ENCODE data around the gene PTPRN2. TPM values are rescaled to one million over a fixed set of nuclear protein-coding genes. Genes with fewer than 3 reads are reported as not detected.
"Not testable (repeated sequence)": the region's sequence is repeated elsewhere in the genome, so short reads cannot be mapped to it uniquely, and the experiment has no call there.

PTPRN2 gene
- under 1 TPM; 0.78 to 0.99 TPM for total RNA-seq
- 1 to 10 TPM in 2 of 3 donors, under 1 TPM in 1; 0.69 to 1.5 (median 1.4) TPM for polyA plus RNA-seq
- total RNA-seq, result 0.59 to 3.4 (median 1.5) reads per million in 6 experiments

DNA sequence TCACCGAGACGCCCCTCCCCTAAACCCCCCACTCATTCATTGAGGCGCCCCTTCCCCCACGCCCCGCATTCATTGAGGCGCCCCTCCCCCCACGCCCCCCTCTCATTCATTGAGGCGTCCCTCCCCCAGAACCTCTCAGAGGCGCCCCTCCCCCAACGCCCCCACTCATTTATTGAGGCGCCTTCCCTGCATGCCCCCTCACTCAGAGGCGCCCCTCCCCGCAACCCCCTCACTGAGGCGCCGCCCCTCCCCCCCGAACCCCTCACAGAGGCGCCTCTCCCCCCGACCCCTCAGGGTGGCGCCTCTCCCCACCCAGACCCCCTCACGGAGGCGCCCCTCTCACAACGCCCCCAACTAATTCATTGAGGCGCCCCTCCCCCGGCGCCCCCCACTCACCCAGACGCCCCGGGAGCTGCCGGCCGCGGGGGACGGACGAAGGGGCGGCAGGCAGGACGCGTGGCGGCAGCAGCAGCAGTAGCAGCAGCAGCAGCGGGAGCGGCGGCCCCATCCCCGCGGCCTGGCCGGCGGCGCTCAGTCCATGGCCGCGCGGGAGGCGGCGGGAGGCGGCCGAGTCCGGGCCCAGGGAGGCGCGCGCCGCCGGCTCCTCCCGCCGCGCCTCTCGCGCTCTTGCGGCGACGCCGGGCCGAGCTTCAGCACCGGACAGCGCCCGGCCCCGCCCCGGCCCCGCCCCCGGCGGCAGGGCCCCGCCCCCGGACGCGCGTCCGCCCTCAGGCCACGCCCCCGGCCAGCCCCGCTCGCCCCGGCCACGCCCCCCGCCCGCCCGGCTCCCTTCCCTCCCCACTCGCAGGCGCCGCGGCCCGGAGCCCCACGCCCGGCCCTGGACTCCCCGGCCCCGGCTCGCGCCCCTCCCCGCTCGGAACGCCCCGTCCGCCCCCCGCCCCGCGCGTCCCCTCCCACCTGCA, at the start of gene PTPRN2:
Gene PTPRN2 (minus strand): TSS at position 662 of the 923 bp plus-strand sequence.
- peaks cover 29 to 59% (median 45%) of the 10 kb centered on the region in 5 donors for H3K27me3 Mint-ChIP-seq
- POLR2A ChIA-PET, result no interaction called here
- H3K9me3 Mint-ChIP-seq, result peaks cover 0 to 10% (median 0%) of the 10 kb centered on the region in 9 donors
- H3K4me1 Mint-ChIP-seq, result peaks cover 6 to 15% (median 12%) of the 10 kb centered on the region in 4 donors
- peak; percentile 77 for ATAC-seq
- no peak within 1 kb of the TSS for H3K27ac Mint-ChIP-seq
- DNase-seq, result peak in 8 of 10 donors; percentile 27 to 69 (median 41)
- H3K36me3 Mint-ChIP-seq, result peaks cover 0 to 3% (median 2%) of the 10 kb centered on the region in 3 donors
- H3K4me3 Mint-ChIP-seq, result peak within 1 kb of the TSS; percentile 28 to 83 (median 68)

DNA sequence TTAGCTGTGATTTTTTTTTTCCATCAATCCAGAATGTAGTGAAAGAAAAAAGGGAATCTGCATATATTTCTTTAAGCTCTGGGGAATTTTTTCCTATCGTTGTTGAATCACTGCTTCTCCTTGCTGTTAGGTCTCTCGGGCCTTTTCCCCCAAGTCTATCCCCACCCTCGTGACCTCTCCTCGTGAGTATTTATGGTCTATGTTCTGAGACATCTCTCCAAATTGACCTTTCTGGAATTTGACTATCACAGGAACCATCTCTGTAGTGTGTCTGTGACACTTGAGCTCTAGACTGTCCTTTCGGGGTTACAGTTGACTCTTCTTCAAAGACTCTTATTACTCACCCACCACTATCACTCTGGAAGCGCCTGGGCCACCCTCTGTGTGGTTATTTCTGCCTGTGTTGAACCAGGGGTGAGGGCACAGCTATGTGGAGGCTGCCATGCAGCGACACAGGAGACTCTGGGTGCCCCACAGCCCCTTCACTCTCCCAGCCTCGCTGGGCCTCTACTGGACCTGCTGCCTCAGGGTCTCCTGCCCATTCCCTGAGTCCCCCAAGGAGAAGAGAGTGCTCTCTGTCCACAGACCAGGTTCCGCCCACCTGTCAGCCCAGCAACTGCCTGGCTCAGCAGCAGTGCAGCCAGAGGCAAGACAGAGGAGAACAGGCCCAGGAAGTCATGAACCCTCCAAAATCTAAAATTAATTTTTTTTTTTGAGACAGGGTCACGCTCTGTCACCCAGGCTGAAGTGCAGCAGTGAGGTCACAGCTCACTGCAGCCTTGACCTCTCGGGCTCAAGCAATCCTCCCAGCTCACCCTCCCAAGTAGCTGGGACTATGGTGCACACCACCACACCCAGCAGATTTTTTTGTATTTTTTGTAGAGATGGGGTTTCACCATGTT, 45.7 kb upstream of the PTPRN2 start:
- peaks cover 0 to 5% (median 0%) of the 10 kb centered on the region in 4 donors for H3K4me1 Mint-ChIP-seq
- H3K27ac Mint-ChIP-seq, result no peak overlapping the region
- H3K36me3 Mint-ChIP-seq, result peaks cover 0 to 13% (median 8%) of the 10 kb centered on the region in 3 donors
- ATAC-seq (no peak), DNase-seq (no peak)
- POLR2A ChIA-PET, result interaction anchor here (0.6 kb wide), 1 partner anchor 62 kb away, joined by 3 read pairs; no protein-coding TSS in a partner anchor
- no peaks in the 10 kb centered on the region for H3K27me3 Mint-ChIP-seq
- H3K4me3 Mint-ChIP-seq, result no peak overlapping the region
- no peaks in the 10 kb centered on the region for H3K9me3 Mint-ChIP-seq

DNA sequence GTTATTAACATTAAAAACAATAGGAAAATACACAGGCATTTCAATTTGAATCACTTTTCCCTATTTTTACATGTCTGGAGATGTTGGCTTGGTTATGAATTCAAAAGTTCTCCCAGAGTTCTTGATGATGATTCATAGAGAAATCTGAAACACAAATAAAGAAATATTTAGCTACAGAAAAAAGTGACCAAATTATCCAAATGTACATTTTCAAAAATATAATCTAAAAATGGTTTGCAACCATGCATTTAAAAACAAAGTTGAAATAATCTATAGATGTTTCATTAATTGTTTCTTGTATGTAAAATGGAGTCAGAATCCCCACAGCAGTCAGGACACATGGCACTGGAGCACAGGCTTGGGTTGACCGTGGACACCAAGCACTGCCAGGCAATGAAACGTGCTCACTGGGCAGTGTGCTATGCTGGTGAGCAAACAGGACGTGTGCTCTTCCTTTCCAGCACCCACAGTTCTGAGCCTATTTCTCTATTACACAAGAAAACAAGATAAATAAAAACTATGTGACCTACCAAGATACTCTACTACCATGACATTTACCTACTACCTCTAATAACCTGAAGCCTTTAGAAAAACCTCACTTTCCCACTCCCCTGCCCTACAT, 44.1 kb upstream of the PTPRN2 start:
- H3K27me3 Mint-ChIP-seq, result no peaks in the 10 kb centered on the region
- peaks cover 0 to 13% (median 7%) of the 10 kb centered on the region in 3 donors for H3K36me3 Mint-ChIP-seq
- no peak for ATAC-seq
- no peak for DNase-seq
- H3K4me3 Mint-ChIP-seq, result no peak overlapping the region
- POLR2A ChIA-PET, result no interaction called here
- no peaks in the 10 kb centered on the region for H3K9me3 Mint-ChIP-seq
- H3K4me1 Mint-ChIP-seq, result peaks cover 0 to 5% (median 0%) of the 10 kb centered on the region in 4 donors
- no peak overlapping the region for H3K27ac Mint-ChIP-seq

DNA sequence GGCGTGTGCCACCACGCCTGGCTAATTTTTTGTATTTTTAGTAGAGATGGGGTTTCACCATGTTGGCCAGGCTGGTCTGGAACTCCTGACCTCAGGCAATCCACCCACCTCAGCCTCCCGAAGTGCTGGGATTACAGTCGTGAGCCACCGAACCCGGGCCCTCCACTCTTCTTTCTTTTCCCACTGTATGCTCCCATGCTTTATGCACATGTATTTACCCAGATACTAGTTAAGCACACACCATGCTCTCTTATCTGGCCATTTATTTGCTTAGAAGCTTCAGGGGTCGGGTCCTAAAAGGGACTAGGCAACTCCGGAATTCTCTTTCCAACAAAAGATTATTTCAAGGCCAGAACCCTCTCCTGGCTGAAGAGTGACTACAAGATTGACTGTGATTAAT, 38.7 kb upstream of the PTPRN2 start:
- DNase-seq, H3K4me3 Mint-ChIP-seq, POLR2A ChIA-PET: not testable (repeated sequence)

DNA sequence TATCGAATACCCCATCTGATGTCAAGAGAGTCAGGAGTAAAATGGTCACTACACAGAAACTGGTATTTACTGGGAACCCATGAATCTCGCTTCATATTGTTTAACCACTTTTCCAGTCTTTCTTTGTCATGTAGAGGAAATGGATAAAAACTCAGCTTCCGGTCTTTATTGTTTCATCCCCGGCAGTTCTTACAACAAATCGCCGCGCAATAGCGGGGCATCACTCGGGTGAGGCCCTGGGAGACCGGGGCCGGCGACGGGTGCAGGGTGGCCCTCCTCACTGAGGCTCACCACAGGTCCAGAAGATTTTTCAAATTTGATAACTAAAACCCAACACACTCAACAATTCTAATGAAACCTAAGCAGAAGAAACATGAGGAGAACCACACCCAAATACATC, 35.6 kb upstream of the PTPRN2 start:
- Mint-ChIP-seq H3K9me3 (no peaks in the 10 kb centered on the region), H3K4me1 (no peaks in the 10 kb centered on the region), H3K27ac (no peak overlapping the region), H3K4me3 (no peak overlapping the region), H3K36me3 (peaks cover 0 to 9% (median 2%) of the 10 kb centered on the region in 3 donors), H3K27me3 (no peaks in the 10 kb centered on the region)
- no peak for DNase-seq
- ATAC-seq, result no peak
- POLR2A ChIA-PET, result no interaction called here

More for the DNA sequence above, 38.7 kb upstream of the PTPRN2 start:
- H3K36me3 Mint-ChIP-seq, result peaks cover 0 to 16% (median 7%) of the 10 kb centered on the region in 3 donors
- not testable (repeated sequence) for H3K27me3 Mint-ChIP-seq, H3K4me1 Mint-ChIP-seq, ATAC-seq, H3K9me3 Mint-ChIP-seq, H3K27ac Mint-ChIP-seq

DNA sequence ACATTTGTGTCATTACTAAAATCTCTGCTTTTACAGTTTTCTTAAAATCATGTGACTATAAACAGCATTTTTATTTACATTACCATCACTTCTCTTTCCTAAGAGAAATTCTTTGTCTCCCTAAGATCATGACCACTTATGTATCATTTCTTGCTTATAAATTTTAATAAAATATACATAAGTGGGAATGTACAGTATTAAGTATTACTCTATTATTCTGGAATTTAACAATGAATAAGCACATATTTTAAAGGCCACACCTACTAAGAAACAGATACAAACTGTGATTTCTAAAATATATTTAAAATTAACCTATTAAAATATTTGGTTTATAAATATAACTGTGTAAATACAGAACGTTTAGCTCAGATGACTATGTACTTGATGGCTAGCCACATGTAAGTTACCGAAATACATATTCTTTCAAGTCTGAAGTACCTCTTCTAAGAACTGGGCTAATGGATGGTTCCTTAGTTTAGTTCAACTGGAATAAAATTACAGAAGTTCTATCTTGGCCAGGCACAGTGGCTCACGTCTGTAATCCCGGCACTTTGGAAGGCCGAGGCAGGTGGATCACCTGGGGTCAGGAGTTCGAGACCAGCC, 33.3 kb upstream of the PTPRN2 start:
- no peaks in the 10 kb centered on the region for H3K27me3 Mint-ChIP-seq
- ATAC-seq (no peak), DNase-seq (no peak)
- peaks cover 0 to 5% (median 0%) of the 10 kb centered on the region in 3 donors for H3K36me3 Mint-ChIP-seq
- H3K27ac Mint-ChIP-seq, result no peak overlapping the region
- H3K4me3 Mint-ChIP-seq, result no peak overlapping the region
- no peaks in the 10 kb centered on the region for H3K9me3 Mint-ChIP-seq
- H3K4me1 Mint-ChIP-seq, result no peaks in the 10 kb centered on the region
- POLR2A ChIA-PET, result no interaction called here

DNA sequence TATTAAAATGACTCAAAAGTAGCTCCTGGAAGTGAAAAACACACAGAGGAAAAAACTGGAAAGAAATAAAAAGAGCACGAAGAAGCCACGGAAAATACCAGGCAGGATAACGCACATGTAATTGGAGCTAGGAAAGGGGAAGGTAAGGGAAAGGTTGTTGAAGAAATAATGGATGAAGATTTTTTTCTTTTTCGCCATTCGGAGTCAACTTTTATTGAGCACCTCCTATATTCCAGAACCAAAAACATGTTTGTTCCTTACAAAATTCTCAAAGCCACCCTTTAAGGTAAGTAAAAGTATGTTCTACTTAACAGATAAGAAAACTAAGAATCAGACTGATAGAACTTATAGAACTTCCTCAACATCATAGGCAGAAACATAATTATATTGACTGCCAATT, 32.8 kb upstream of the PTPRN2 start:
- no peaks in the 10 kb centered on the region for H3K4me1 Mint-ChIP-seq
- no peaks in the 10 kb centered on the region for H3K27me3 Mint-ChIP-seq
- no peak overlapping the region for H3K4me3 Mint-ChIP-seq
- no peaks in the 10 kb centered on the region for H3K9me3 Mint-ChIP-seq
- H3K27ac Mint-ChIP-seq, result no peak overlapping the region
- peaks cover 0 to 5% (median 0%) of the 10 kb centered on the region in 3 donors for H3K36me3 Mint-ChIP-seq
- POLR2A ChIA-PET, result no interaction called here
- DNase-seq, result no peak
- no peak for ATAC-seq

DNA sequence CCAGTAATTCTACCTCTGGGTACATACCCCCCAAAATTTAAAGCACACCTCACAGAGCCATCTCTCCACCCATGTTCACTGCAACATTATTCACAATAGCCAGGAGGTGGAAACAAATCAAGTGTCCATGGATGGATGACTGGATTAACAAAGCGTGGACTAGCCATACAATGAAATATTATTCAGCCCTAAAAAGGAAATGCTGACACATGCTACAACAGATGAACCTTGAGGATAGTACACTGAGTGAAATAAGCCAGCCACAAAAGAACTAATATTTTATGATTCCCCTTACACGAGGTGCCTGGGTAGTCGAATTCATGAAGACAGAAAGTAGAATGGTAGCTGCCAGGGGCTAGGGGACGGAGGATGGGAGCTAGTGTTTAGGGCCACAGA, 31.1 kb upstream of the PTPRN2 start:
- ATAC-seq (no peak), DNase-seq (no peak)
- H3K9me3 Mint-ChIP-seq, result no peaks in the 10 kb centered on the region
- peaks cover 0 to 5% (median 0%) of the 10 kb centered on the region in 3 donors for H3K36me3 Mint-ChIP-seq
- H3K27ac Mint-ChIP-seq, result no peak overlapping the region
- no peaks in the 10 kb centered on the region for H3K27me3 Mint-ChIP-seq
- no peaks in the 10 kb centered on the region for H3K4me1 Mint-ChIP-seq
- H3K4me3 Mint-ChIP-seq, result no peak overlapping the region
- POLR2A ChIA-PET, result no interaction called here

DNA sequence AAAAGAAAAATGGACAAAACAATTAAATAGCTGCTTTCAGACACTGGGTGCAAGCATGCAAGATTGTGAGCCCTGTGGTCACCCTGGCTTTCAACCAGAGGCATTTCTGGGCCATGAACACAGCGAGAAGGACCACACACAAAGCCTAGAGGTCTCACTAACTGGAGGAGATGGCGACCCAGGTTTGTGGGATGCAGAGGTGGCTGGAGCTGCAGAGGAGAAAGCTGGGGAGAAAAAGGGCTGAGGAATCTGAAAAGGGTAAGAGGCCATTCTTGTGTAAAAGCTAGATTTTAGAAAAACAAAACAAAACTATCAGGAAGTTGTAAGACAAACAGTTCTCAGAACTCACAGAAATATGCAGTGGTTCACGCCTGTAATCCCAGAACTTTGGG, 30.1 kb upstream of the PTPRN2 start:
- POLR2A ChIA-PET, result no interaction called here
- Mint-ChIP-seq H3K9me3 (no peaks in the 10 kb centered on the region), H3K36me3 (peaks cover 0 to 2% (median 0%) of the 10 kb centered on the region in 3 donors), H3K4me3 (no peak overlapping the region), H3K4me1 (peaks cover 0 to 7% (median 0%) of the 10 kb centered on the region in 4 donors), H3K27me3 (no peaks in the 10 kb centered on the region), H3K27ac (no peak overlapping the region)
- ATAC-seq (no peak), DNase-seq (no peak)

DNA sequence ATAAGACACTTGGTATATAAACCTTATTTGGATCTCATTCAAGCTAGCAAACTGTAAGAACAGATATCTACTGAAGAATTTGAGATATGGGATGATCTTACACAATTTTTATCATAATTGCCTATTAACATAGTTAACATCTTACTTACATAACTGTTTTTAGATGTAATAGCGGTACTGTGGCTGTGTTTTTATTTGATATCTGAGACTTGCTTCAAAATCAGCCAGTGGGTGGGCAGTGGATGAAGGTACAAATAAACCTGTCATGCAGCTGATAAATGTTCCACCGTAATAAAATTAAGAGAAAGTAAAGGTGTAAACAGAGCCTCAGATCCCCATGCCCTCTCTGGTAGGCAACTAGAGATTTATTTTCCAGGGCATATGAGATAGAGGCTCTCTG, 28.4 kb upstream of the PTPRN2 start:
- peaks cover 3 to 10% (median 5%) of the 10 kb centered on the region in 4 donors for H3K4me1 Mint-ChIP-seq
- DNase-seq (no peak), ATAC-seq (no peak)
- peaks cover 0 to 2% (median 0%) of the 10 kb centered on the region in 3 donors for H3K36me3 Mint-ChIP-seq
- no peak overlapping the region for H3K4me3 Mint-ChIP-seq
- no peak overlapping the region for H3K27ac Mint-ChIP-seq
- POLR2A ChIA-PET, result no interaction called here
- H3K9me3 Mint-ChIP-seq, result no peaks in the 10 kb centered on the region
- H3K27me3 Mint-ChIP-seq, result no peaks in the 10 kb centered on the region

DNA sequence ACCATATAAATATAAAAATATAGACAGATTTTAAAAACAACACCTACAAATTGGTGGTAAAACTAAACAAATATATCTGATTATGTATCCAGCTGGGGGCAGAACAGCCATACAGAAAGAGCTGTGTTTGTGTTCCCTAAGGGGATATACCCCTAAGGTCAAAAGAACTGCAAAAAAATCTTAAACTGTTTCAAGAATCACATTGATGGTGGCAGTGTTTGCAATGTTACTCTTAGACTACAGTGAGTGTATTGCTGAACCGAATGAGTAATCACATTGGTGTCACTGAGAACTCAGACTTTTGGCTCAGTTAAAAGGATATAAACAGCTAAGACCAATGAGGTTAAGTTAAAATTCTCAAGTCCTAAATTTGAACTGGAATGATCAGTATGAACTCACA, 27.1 kb upstream of the PTPRN2 start:
- DNase-seq (no peak), ATAC-seq (no peak)
- no peaks in the 10 kb centered on the region for H3K27me3 Mint-ChIP-seq
- POLR2A ChIA-PET, result no interaction called here
- H3K4me1 Mint-ChIP-seq, result peaks cover 3 to 10% (median 5%) of the 10 kb centered on the region in 4 donors
- peaks cover 0 to 2% (median 0%) of the 10 kb centered on the region in 3 donors for H3K36me3 Mint-ChIP-seq
- no peaks in the 10 kb centered on the region for H3K9me3 Mint-ChIP-seq
- no peak overlapping the region for H3K4me3 Mint-ChIP-seq
- no peak overlapping the region for H3K27ac Mint-ChIP-seq

DNA sequence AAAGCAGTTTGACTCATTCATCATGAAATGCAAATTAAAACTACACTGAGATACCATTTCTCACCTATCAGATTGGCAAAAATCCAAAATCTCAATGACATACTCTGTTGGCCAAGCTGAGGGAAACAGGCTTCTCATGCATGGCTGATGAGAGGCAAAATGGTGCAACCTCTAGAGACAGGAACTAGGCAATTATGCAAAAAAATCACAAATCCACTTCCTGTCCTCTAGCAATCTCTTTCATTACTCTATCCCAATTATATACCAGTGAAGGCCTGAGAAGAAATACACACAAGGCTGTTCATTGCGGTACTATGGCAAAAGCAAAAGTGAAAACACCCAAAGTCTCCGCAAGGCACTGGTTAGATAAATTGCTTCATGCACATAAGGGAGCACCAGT, 25.9 kb upstream of the PTPRN2 start:
- Mint-ChIP-seq H3K36me3 (peaks cover 0 to 2% (median 0%) of the 10 kb centered on the region in 3 donors), H3K27ac (no peak overlapping the region), H3K9me3 (no peaks in the 10 kb centered on the region), H3K4me3 (no peak overlapping the region), H3K27me3 (no peaks in the 10 kb centered on the region), H3K4me1 (peaks cover 5 to 10% (median 7%) of the 10 kb centered on the region in 4 donors)
- DNase-seq (no peak), ATAC-seq (no peak)
- POLR2A ChIA-PET, result no interaction called here

Measured in naive thymus-derived CD8-positive, alpha-beta T cell (primary cell).